Keratinocyte (primary cell): Measurements from ENCODE around the gene PCNT. TPM values are rescaled to one million over a fixed set of nuclear protein-coding genes. Genes with fewer than 3 reads are reported as not detected.

Experiments used
- DNase-seq: peaks from one replicate; pipeline ENCODE4 v3.0.0-alpha.2; 2011; ENCODE audit warnings: low read depth, missing footprints, low spot score
- FAIRE-seq: peaks from 2 replicates; lab custom pipeline; 2011; peaks lifted over from hg19 to GRCh38; lab: Jason Lieb, UNC
- H2AFZ ChIP-seq: 2 replicates; pipeline ENCODE4 v1.6.0; 2012; ENCODE audit warnings: low read length, control low read depth, inconsistent platforms; ENCODE audit not compliant: control insufficient read depth
- H3K27ac ChIP-seq: 2 replicates; pipeline ENCODE4 v1.5.1; 2011; ENCODE audit warnings: low read length; ENCODE audit not compliant: control insufficient read depth, insufficient read depth
- H3K27me3 ChIP-seq: 3 replicates; pipeline ENCODE4 v1.6.0; 2011; ENCODE audit warnings: low read length; ENCODE audit not compliant: control insufficient read depth, insufficient read depth; ENCODE audit errors: extremely low read depth
- H3K36me3 ChIP-seq, 2 experiments: 2 replicates in 1 of 2; 3 replicates in 1 of 2; pipeline ENCODE4 v1.5.1; 2011; ENCODE audit warnings: low read length in 2 of 2, mild to moderate bottlenecking in 1 of 2; ENCODE audit not compliant: control insufficient read depth in 2 of 2, insufficient read depth in 2 of 2; ENCODE audit errors: extremely low read depth in 1 of 2
- H3K4me1 ChIP-seq: 3 replicates; pipeline ENCODE4 v1.5.1; 2011; ENCODE audit warnings: low read length; ENCODE audit not compliant: control insufficient read depth, insufficient read depth; ENCODE audit errors: extremely low read depth
- H3K4me2 ChIP-seq: 3 replicates; pipeline ENCODE4 v1.6.0; 2011; ENCODE audit warnings: low read depth, low read length; ENCODE audit not compliant: control insufficient read depth, insufficient read depth; ENCODE audit errors: extremely low read depth
- H3K4me3 ChIP-seq, 3 experiments: fragments of 200-600 bp in 1 of 3; sonication (generic) in 1 of 3; 2 replicates in 2 of 3; 3 replicates in 1 of 3; pipeline ENCODE4 v1.5.1; 2011 to 2016; ENCODE audit warnings: low read length in 3 of 3, mild to moderate bottlenecking in 3 of 3, control low read depth in 2 of 3, inconsistent platforms in 1 of 3, low read depth in 1 of 3, mixed read lengths in 1 of 3, mixed run types in 1 of 3, moderate library complexity in 1 of 3; ENCODE audit not compliant: control insufficient read depth in 2 of 3, insufficient read depth in 2 of 3; ENCODE audit errors: extremely low read depth in 1 of 3
- H3K79me2 ChIP-seq: 2 replicates; pipeline ENCODE4 v1.6.0; 2012; ENCODE audit warnings: low read length; ENCODE audit not compliant: control insufficient read depth, insufficient read depth
- H3K9ac ChIP-seq: 3 replicates; pipeline ENCODE4 v1.6.0; 2011; ENCODE audit warnings: low read length; ENCODE audit not compliant: control insufficient read depth, insufficient read depth; ENCODE audit errors: extremely low read depth
- H3K9me1 ChIP-seq: 3 replicates; pipeline ENCODE4 v1.6.0; 2011; ENCODE audit warnings: low read length; ENCODE audit not compliant: control insufficient read depth, insufficient read depth; ENCODE audit errors: extremely low read depth
- H3K9me3 ChIP-seq: 2 replicates; pipeline ENCODE4 v1.5.1; 2012; ENCODE audit warnings: low read depth, low read length; ENCODE audit not compliant: control insufficient read depth
- H4K20me1 ChIP-seq: 3 replicates; pipeline ENCODE4 v1.6.0; 2011; ENCODE audit warnings: low read length; ENCODE audit not compliant: control insufficient read depth, insufficient read depth; ENCODE audit errors: extremely low read depth
- EZH2 ChIP-seq: IDR thresholded peaks from one replicate; pipeline ENCODE4 v1.6.1; 2012; ENCODE audit warnings: inconsistent platforms, mild to moderate bottlenecking, low read length, moderate library complexity
- dilution Hi-C: fragments of 300-500 bp; cut with MboI; formaldehyde crosslinking; loops from one replicate; pipeline ENCODE4 v1.7.0; 2020; ENCODE audit warnings: low sequenced_read_pairs; ENCODE audit not compliant: extremely low pct_ligation_motif_present
- polyA plus RNA-seq, 5 experiments: library from polyadenylated mRNA; depleted of rRNA in 3 of 5; stranded (reverse) in 3 of 5; stranded (forward) in 1 of 5; unstranded in 1 of 5; fragments of >200 nt; gene quantifications; 1 replicate in 1 of 5; 2 replicates in 3 of 5; 3 replicates in 1 of 5; pipeline versions ENCODE4 v1.2.1 to v1.2.3, GENCODE V29; 2011 to 2012; ENCODE audit warnings: missing spikeins in 2 of 5, low read depth in 1 of 5, low replicate concordance in 1 of 5
- TF ChIP-seq, protein P1 (sequence below), 3 experiments: IDR thresholded peaks in 1 of 3; conservative IDR thresholded peaks in 1 of 3; optimal IDR thresholded peaks in 1 of 3; 2 replicates in 2 of 3; 3 replicates in 1 of 3; pipeline versions ENCODE3 to v1.5.1; 2011; ENCODE audit warnings: low read length in 3 of 3, mild to moderate bottlenecking in 3 of 3, moderate library complexity in 2 of 3, control low read depth in 1 of 3, inconsistent platforms in 1 of 3; ENCODE audit not compliant: insufficient read depth in 2 of 3; ENCODE audit errors: extremely low read depth in 1 of 3

Gene PCNT
- polyA plus RNA-seq, 1 donor (not counting 4 experiments of a cell fraction or from before 2014, with no cell fraction given): 9.8 TPM

DNA sequence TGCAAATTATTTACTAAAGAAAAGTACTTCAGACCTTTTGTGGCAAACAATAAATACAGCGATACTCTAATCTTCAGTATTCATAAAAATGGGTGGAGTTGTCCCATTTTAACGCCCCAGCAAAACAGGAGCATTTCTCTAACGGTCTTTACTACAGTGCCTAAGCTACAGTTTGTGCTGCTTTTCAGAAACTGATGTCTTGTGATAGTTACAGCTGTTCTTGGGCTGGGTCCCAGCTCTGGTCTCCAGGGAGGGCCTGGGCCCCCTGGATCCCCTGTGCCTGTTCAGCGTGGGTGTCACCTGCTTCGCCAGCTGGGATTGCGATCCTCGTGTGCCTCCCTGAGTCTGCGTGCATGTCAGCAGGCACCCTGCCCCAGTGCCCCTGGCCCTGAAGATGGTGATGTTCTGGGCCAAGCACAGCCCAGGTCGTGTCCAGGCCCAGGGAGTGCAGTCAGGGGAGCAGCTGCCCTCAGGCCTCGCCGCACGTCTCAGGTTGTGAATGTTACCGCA lies 70.7 kb downstream of the PCNT start:
- DNase-seq (no peak), FAIRE-seq (no peak)
- no peaks in the 10 kb centered on the region for H3K79me2 ChIP-seq
- H3K9me1 ChIP-seq: no peaks in the 10 kb centered on the region
- no peak overlapping the region for H3K9ac ChIP-seq
- no peak overlapping the region for H3K27ac ChIP-seq
- dilution Hi-C loops: no loop called here
- no peak overlapping the region for H3K4me3 ChIP-seq
- no peaks in the 10 kb centered on the region for H3K4me1 ChIP-seq
- TF ChIP-seq, protein P1, sequence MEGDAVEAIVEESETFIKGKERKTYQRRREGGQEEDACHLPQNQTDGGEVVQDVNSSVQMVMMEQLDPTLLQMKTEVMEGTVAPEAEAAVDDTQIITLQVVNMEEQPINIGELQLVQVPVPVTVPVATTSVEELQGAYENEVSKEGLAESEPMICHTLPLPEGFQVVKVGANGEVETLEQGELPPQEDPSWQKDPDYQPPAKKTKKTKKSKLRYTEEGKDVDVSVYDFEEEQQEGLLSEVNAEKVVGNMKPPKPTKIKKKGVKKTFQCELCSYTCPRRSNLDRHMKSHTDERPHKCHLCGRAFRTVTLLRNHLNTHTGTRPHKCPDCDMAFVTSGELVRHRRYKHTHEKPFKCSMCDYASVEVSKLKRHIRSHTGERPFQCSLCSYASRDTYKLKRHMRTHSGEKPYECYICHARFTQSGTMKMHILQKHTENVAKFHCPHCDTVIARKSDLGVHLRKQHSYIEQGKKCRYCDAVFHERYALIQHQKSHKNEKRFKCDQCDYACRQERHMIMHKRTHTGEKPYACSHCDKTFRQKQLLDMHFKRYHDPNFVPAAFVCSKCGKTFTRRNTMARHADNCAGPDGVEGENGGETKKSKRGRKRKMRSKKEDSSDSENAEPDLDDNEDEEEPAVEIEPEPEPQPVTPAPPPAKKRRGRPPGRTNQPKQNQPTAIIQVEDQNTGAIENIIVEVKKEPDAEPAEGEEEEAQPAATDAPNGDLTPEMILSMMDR (optimal IDR thresholded peaks at IDR 0.05 in 1 of 3, IDR thresholded peaks at IDR 0.05 in 1 of 3, conservative IDR thresholded peaks at IDR 0.05 in 1 of 3; ENCODE audit: extremely low read depth in 1 of 3, insufficient read depth in 2 of 3, low read length in 3 of 3): no peak
- TF ChIP-seq EZH2: no peak
- no peak overlapping the region for H2AFZ ChIP-seq
- no peaks in the 10 kb centered on the region for H4K20me1 ChIP-seq
- H3K36me3 ChIP-seq: peaks cover 15 to 18% of the 10 kb centered on the region in 2 experiments
- no peak overlapping the region for H3K4me2 ChIP-seq
- H3K27me3 ChIP-seq: no peaks in the 10 kb centered on the region
- no peaks in the 10 kb centered on the region for H3K9me3 ChIP-seq

DNA sequence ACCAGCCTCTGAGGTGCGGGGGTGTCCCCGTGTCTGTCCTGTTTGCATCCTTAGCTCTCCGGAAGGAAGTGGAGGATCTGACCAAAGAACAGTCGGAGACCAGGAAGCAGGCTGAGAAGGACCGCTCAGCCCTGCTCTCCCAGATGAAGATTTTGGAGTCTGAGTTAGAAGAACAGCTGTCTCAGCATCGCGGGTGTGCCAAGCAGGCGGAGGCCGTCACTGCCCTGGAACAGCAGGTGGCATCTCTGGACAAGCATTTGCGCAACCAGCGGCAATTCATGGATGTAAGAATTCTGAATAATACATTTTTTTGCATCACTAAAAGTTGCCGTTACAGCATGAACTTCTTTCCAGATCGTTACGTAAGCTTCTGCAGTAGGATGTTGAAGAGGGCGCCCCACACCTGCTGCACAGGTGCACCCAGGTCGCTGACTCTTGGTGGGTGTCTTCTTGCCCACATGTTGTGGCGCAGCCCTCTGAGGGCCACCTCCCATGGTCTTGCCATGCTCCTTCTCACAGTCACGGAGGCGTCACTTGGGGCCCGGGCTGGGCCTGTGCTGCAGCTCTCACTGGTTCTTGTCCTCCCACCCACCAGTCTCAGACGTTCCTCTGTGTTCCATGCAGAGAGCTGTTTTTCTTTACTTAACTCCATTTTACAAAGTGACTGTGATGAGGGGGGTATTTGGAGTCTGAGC lies 73.4 kb downstream of the PCNT start:
- no peak overlapping the region for H3K9ac ChIP-seq
- no peak for DNase-seq
- no peaks in the 10 kb centered on the region for H3K27me3 ChIP-seq
- no peak overlapping the region for H3K27ac ChIP-seq
- H2AFZ ChIP-seq: no peak overlapping the region
- H3K4me2 ChIP-seq: no peak overlapping the region
- no peak overlapping the region for H3K4me3 ChIP-seq
- H3K9me3 ChIP-seq: no peaks in the 10 kb centered on the region
- H3K36me3 ChIP-seq: peaks cover 16 to 23% of the 10 kb centered on the region in 2 experiments
- H3K79me2 ChIP-seq: no peaks in the 10 kb centered on the region
- H4K20me1 ChIP-seq: no peaks in the 10 kb centered on the region
- dilution Hi-C loops: no loop called here
- TF ChIP-seq, protein P1 (optimal IDR thresholded peaks at IDR 0.05 in 1 of 3, IDR thresholded peaks at IDR 0.05 in 1 of 3, conservative IDR thresholded peaks at IDR 0.05 in 1 of 3; ENCODE audit: extremely low read depth in 1 of 3, insufficient read depth in 2 of 3, low read length in 3 of 3): no peak
- TF ChIP-seq EZH2: no peak
- H3K4me1 ChIP-seq: no peaks in the 10 kb centered on the region
- no peaks in the 10 kb centered on the region for H3K9me1 ChIP-seq
- no peak for FAIRE-seq
